ENCODE measurements around the gene MFN2.
"Not testable (repeated sequence)": the region's sequence is repeated elsewhere in the genome, so short reads cannot be mapped to it uniquely, and the experiment has no call there.

- not testable (repeated sequence) for TF ChIP-seq REST (tag by site-specific recombination; IDR thresholded peaks at IDR 0.05); PATZ1 (tag by site-specific recombination; IDR thresholded peaks at IDR 0.05); ZNF561 (tag by site-specific recombination; IDR thresholded peaks at IDR 0.05; ENCODE audit: borderline replicate concordance); BCL11A (tag by site-specific recombination; IDR thresholded peaks at IDR 0.05; ENCODE audit: low read depth); TCF7L2 (IDR thresholded peaks at IDR 0.05; ENCODE audit: borderline replicate concordance, low read depth, low read length); CTCF (tag by site-specific recombination; IDR thresholded peaks at IDR 0.05); ELK4 (IDR thresholded peaks at IDR 0.05; ENCODE audit: borderline replicate concordance, low read depth, low read length); ZEB2 (tag by site-specific recombination; IDR thresholded peaks at IDR 0.05)
Observed at GRCh38 chr1:12044187-12044877, 64.1 kb downstream of the MFN2 start.
